GM23338 (cell line): ENCODE results near the gene MYCBPAP. TPM values are rescaled to one million over a fixed set of nuclear protein-coding genes. Genes with fewer than 3 reads are reported as not detected.

Experiments
- ATAC-seq: fragments of 200-7000 bp; cut with Tn5 transposase; 3 replicates; pipeline ENCODE4 v1.9.1; 2020
- DNase-seq: peaks from one replicate; pipeline ENCODE4 v3.0.0-alpha.2; 2015; ENCODE audit warnings: low spot score
- H2AFZ ChIP-seq: fragments of 200-600 bp; sonication (generic); 2 replicates; pipeline ENCODE4 v1.8.0; 2016; ENCODE audit warnings: antibody characterized with exemption, mild to moderate bottlenecking, moderate library complexity
- H3F3A ChIP-seq: fragments of 200-600 bp; sonication (generic); replicated peaks from 2 replicates; pipeline ENCODE4 v1.8.0; 2017; ENCODE audit warnings: antibody characterized with exemption, mixed run types, low read depth
- H3K27ac ChIP-seq: fragments of 200-600 bp; sonication (generic); 2 replicates; pipeline ENCODE4 v1.6.1; 2016; ENCODE audit warnings: low read depth
- H3K27me3 ChIP-seq: fragments of 200-600 bp; sonication (generic); 2 replicates; pipeline ENCODE4 v1.8.0; 2016; ENCODE audit warnings: mild to moderate bottlenecking, mixed run types, moderate library complexity; ENCODE audit not compliant: insufficient read depth
- H3K36me3 ChIP-seq: fragments of 200-600 bp; sonication (generic); 2 replicates; pipeline ENCODE4 v1.8.0; 2016; ENCODE audit warnings: mild to moderate bottlenecking; ENCODE audit not compliant: insufficient read depth
- H3K4me1 ChIP-seq: fragments of 200-600 bp; sonication (generic); 2 replicates; pipeline ENCODE4 v1.8.0; 2016; ENCODE audit warnings: mild to moderate bottlenecking, moderate library complexity; ENCODE audit not compliant: insufficient read depth
- H3K4me2 ChIP-seq: fragments of 200-600 bp; sonication (generic); 2 replicates; pipeline ENCODE4 v1.7.1; 2017; ENCODE audit warnings: mixed run types
- H3K4me3 ChIP-seq: fragments of 200-600 bp; sonication (generic); 2 replicates; pipeline ENCODE4 v1.6.1; 2016; ENCODE audit warnings: mixed run types
- H3K79me2 ChIP-seq: fragments of 200-600 bp; sonication (generic); replicated peaks from 2 replicates; pipeline ENCODE4 v1.8.0; 2017; ENCODE audit warnings: mild to moderate bottlenecking; ENCODE audit not compliant: insufficient read depth
- H3K9me2 ChIP-seq: fragments of 200-600 bp; sonication (generic); 2 replicates; pipeline ENCODE4 v1.8.0; 2017; ENCODE audit not compliant: insufficient read depth
- H4K20me1 ChIP-seq: fragments of 200-600 bp; sonication (generic); replicated peaks from 2 replicates; pipeline ENCODE4 v1.8.0; 2017; ENCODE audit warnings: mild to moderate bottlenecking; ENCODE audit not compliant: insufficient read depth
- H3K27ac Mint-ChIP-seq: 2 replicates; pipeline ENCODE4 v1.8.0; 2020; ENCODE audit warnings: inconsistent platforms, mild to moderate bottlenecking, moderate library complexity, mixed read lengths
- H3K27me3 Mint-ChIP-seq: 3 replicates; pipeline ENCODE4 v1.8.0; 2022; ENCODE audit warnings: low read depth, mild to moderate bottlenecking, moderate library complexity, mixed read lengths, inconsistent platforms; ENCODE audit not compliant: insufficient read depth, poor library complexity
- H3K36me3 Mint-ChIP-seq: 3 replicates; pipeline ENCODE4 v1.8.0; 2021; ENCODE audit warnings: low read depth, mild to moderate bottlenecking, inconsistent platforms, moderate library complexity, mixed read lengths
- H3K4me1 Mint-ChIP-seq: 3 replicates; pipeline ENCODE4 v1.8.0; 2020; ENCODE audit warnings: mild to moderate bottlenecking, inconsistent platforms, mixed read lengths
- H3K4me3 Mint-ChIP-seq: 3 replicates; pipeline ENCODE4 v1.8.0; 2021; ENCODE audit warnings: moderate library complexity, mild to moderate bottlenecking, inconsistent platforms, mixed read lengths
- H3K9me3 Mint-ChIP-seq: 3 replicates; pipeline ENCODE4 v1.8.0; 2020; ENCODE audit warnings: moderate library complexity, mild to moderate bottlenecking, inconsistent platforms, mixed read lengths
- CREB1 ChIP-seq: fragments of 250-450 bp; sonication (Bioruptor Pico); IDR thresholded peaks from 2 replicates; pipeline ENCODE4 v1.5.0; 2020; ENCODE audit warnings: low read depth, mild to moderate bottlenecking, moderate library complexity
- CTCF ChIP-seq, 2 experiments: fragments of 200-600 bp in 1 of 2; sonication (generic) in 1 of 2; conservative IDR thresholded peaks; 2 replicates each; pipeline versions ENCODE4 v1.5.1 to v1.6.1; 2016 to 2017; ENCODE audit warnings: antibody characterized with exemption in 2 of 2, low read depth in 2 of 2, mild to moderate bottlenecking in 2 of 2, moderate library complexity in 1 of 2
- ETS1 ChIP-seq: IDR thresholded peaks from 2 replicates; pipeline ENCODE4 v1.6.1; 2016; ENCODE audit warnings: antibody characterized with exemption
- EZH2 ChIP-seq: fragments of 200-600 bp; sonication (generic); IDR thresholded peaks from one replicate; pipeline ENCODE4 v1.8.0; 2017; ENCODE audit warnings: antibody characterized with exemption, mild to moderate bottlenecking, low read depth; ENCODE audit not compliant: unreplicated experiment
- POLR2AphosphoS5 ChIP-seq: IDR thresholded peaks from 2 replicates; pipeline ENCODE4 v1.6.1; 2016; ENCODE audit warnings: antibody characterized with exemption, low read depth
- REST ChIP-seq: IDR thresholded peaks from one replicate; pipeline ENCODE4 v1.6.1; 2018; ENCODE audit warnings: antibody characterized with exemption; ENCODE audit not compliant: unreplicated experiment
- ZNF462 ChIP-seq: fragments of 250-450 bp; sonication (Bioruptor Pico); IDR thresholded peaks from 2 replicates; pipeline ENCODE4 v1.5.0; 2020; ENCODE audit warnings: mild to moderate bottlenecking, moderate library complexity
- polyA plus RNA-seq: library from polyadenylated mRNA; unstranded; fragments of >200 nt; fragmentation: Nextera tagmentation; extraction: Ambion mirVana; gene quantifications from 2 replicates; pipeline ENCODE4 v1.2.1, GENCODE V29; 2016
- total RNA-seq: library from RNA; depleted of rRNA; stranded (reverse); fragments of >200 nt; shearing (Covaris generic); gene quantifications from 2 replicates; pipeline ENCODE4 v1.2.3, GENCODE V29; 2014

The MYCBPAP gene
- total and polyA plus RNA-seq, 2 experiments from 2014 or later = 0.63 to 1.7 TPM

GRCh38 chr17:50572541-50572940, 64.3 kb downstream of the MYCBPAP start (continued):
- TF ChIP-seq ETS1 = no peak
- no peak for TF ChIP-seq POLR2AphosphoS5

GRCh38 chr17:50573866-50574611, 65.8 kb downstream of the MYCBPAP start:
- H3F3A ChIP-seq = no peaks in the 10 kb centered on the region
- H3K27ac ChIP-seq = no peak overlapping the region
- peaks cover 31% of the 10 kb centered on the region for H3K4me1 Mint-ChIP-seq
- no peak overlapping the region for H2AFZ ChIP-seq
- H3K36me3 ChIP-seq = no peaks in the 10 kb centered on the region
- DNase-seq (no peak), ATAC-seq (no peak)
- no peak overlapping the region for H3K27ac Mint-ChIP-seq
- no peaks in the 10 kb centered on the region; the same call in 2 of the 3 replicates for H3K36me3 Mint-ChIP-seq
- H4K20me1 ChIP-seq = no peaks in the 10 kb centered on the region
- no peaks in the 10 kb centered on the region for H3K9me3 Mint-ChIP-seq
- TF ChIP-seq CREB1 (CRISPR knock-in tag) (no peak), REST (no peak), ZNF462 (CRISPR knock-in tag) (no peak), CTCF (conservative IDR thresholded peaks at IDR 0.05; ENCODE audit: low read depth in 2 of 2) (no peak), ETS1 (no peak), EZH2 (no peak)
- H3K79me2 ChIP-seq = no peaks in the 10 kb centered on the region
- peaks cover 10% of the 10 kb centered on the region for H3K27me3 Mint-ChIP-seq
- no peaks in the 10 kb centered on the region for H3K27me3 ChIP-seq
- H3K9me2 ChIP-seq = no peaks in the 10 kb centered on the region
- no peak overlapping the region for H3K4me3 Mint-ChIP-seq
- H3K4me3 ChIP-seq = no peak overlapping the region
- no peak overlapping the region for H3K4me2 ChIP-seq
- peaks cover 8% of the 10 kb centered on the region for H3K4me1 ChIP-seq
